Globus pallidus (tissue), 1 donor: ENCODE results near the gene CMTM5.

Source experiments
- DNase-seq: peaks from one replicate; pipeline ENCODE4 v3.0.0-alpha.2; 2015; ENCODE audit warnings: low spot score

Gene CMTM5

GRCh38 chr14:23358553-23359166 lies 18.2 kb upstream of the CMTM5 start:
- DNase-seq = no peak

DNA sequence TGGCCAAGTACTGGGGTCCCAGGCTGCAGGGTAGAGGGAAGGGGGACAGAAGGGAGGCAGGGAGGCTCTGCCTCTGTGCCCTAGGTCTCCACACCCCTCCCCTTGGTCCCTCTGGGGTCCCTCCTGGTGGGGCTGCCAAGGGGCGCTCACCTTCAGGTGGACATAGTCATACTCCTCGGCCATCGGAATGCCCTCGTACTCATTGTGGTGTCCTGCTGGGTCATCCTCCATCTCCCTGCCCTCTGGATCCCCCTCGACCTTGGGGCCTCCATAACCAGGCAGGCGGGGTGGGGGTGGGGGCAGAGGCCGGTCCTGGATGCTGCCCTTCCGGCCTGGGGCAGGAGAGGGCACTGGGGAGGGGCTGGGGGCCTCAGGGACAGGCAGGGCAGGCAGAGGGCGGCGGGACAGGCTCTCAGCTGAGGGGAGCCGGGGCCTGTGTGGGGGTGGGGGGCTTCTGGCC lies 17.6 kb upstream of the CMTM5 start:
- no peak for DNase-seq

- no peak for DNase-seq
Measured at GRCh38 chr14:23359722-23360447, 17.0 kb upstream of the CMTM5 start.

DNA sequence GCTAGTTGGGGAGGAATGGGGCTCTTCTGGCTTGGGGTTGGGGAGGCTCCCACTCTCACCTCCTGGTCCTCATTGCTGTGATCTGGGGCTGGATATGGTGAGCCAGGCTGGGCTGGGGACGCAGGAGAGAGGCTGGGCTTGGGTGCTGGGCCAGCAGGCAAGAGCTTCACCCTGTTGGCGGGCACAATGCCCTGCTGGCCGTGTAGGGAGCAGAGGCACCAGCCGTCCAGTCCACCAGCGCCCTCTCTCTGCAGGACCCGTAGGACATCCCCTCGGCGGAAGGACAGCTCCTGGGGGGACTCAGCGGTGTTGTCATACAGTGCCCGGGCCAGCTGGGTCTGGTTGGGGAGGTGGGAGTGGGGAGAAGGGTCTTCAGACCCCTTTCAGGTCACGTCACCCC lies 16.4 kb upstream of the CMTM5 start:
- DNase-seq = peak; percentile 89

DNA sequence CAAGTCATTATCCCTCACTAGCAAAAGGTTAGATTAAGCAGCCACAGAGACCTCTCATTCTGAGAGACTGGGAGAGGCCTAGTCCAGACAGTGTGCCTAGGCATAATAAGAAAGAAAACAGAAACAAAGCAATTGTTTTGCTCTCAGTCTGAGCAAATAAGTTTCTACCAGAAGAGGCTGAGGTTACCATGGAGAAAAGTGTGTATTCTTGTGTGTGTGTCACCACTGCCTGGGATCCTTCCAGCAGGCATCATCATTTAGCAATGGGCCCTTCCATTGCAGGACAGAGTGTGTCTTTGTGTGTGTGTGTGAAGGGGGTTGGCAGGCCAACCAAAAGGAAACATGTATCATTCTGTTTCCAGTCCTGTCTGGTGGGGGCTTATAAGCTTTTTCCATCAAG lies 15.5 kb upstream of the CMTM5 start:
- DNase-seq = peak; percentile 80

DNA sequence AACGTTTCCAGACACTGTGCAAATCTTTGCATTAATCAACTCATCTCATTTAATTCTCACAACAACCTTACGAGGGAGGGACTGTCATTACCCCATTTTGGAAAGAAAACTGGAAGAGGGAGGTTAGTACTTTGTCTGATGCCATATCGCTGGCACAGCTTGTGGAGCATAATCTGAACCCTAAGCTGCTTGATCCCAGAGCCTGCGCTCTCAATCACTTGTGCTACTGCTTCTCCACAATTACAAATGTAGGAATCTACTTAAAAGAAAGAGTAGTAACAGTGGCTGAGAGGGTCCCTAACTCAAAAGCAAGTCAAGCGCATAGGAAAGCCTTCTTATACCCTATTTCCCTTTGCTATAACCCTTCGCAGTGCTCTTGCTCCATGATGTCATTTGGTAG lies 15.1 kb upstream of the CMTM5 start:
- DNase-seq = peak; percentile 44

DNA sequence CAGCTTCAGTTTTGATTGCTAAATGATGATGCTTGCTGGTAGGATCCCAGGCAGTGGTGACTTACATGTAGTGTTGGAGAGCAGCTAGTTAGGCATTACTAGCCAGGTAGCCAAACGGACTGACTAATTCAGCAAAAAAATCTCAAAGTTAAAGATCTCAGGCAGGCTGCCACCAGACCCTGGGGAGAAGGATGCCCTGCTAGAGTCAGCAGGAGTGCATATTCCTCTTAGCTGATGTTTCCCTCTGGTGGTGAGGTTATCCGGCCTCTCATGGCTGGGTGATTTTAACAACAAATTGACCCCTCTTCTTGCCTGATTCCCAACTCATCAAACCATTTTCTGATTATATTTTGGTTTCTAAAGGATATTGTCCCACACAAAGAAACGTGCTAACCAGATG lies 14.6 kb upstream of the CMTM5 start:
- DNase-seq = peak; percentile 41

DNA sequence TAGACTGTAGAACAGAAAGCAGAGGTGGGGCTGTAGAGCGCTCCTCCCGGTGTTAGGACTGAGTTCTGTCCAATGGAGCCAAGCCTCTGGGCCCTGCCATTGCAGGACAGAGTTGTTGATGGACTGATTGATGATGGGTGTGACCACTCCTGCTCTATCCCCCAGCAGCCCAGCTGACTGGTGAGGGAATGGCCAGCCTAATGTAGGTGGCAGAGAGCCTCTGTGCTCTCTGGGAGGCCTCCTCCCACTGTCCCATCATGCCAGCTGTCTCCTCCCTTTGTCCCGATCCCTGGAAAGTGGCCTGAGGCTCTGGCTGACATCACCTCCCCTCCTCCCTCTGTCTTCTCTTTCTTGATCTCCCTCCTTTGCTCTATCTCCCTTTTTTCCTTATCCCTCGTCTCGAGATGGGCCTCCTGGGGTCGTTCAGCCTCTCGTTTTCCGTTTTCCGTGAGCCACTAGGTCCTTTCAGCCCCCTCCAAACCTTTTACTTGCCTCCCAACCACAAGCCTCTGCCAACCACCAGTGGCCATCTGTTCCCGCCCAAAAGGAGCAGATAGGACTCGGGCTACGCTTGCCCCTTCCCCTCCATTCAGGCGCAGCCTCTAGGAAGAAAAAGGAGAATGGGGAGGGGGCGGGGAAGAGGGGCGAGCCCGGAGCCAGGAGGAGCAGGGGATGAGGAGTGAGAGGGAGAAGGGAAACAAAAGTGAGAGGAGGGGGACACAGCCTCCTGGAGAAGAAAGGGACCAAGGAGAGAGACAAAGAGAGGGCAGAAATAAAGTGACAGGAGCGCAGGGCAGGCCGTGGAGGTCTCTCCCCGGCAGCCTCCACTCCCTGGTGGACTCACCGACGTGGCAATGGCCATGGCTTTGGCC lies 12.4 kb upstream of the CMTM5 start:
- peak; percentile 92 for DNase-seq

GRCh38 chr14:23365036-23365731 lies 11.7 kb upstream of the CMTM5 start, which contains the start of gene EFS:
Gene EFS (minus strand): TSS chr14:23365172. CDS start chr14:23365025, 147 bp downstream.
- DNase-seq = peak; percentile 67

GRCh38 chr14:23365732-23366425 lies 11.0 kb upstream of the CMTM5 start:
- peak; percentile 84 for DNase-seq

- DNase-seq = peak; percentile 84
Measured at GRCh38 chr14:23366426-23366921, 10.4 kb upstream of the CMTM5 start.

GRCh38 chr14:23370221-23370620 lies 6.6 kb upstream of the CMTM5 start:
- DNase-seq = no peak

GRCh38 chr14:23371865-23372264 lies 5.0 kb upstream of the CMTM5 start:
- no peak for DNase-seq

GRCh38 chr14:23372509-23372908 lies 4.3 kb upstream of the CMTM5 start, which contains the start of gene IL25:
Gene IL25 (plus strand): TSS chr14:23372809.
- no peak for DNase-seq

GRCh38 chr14:23373041-23373440 lies 3.8 kb upstream of the CMTM5 start:
- no peak for DNase-seq

DNA sequence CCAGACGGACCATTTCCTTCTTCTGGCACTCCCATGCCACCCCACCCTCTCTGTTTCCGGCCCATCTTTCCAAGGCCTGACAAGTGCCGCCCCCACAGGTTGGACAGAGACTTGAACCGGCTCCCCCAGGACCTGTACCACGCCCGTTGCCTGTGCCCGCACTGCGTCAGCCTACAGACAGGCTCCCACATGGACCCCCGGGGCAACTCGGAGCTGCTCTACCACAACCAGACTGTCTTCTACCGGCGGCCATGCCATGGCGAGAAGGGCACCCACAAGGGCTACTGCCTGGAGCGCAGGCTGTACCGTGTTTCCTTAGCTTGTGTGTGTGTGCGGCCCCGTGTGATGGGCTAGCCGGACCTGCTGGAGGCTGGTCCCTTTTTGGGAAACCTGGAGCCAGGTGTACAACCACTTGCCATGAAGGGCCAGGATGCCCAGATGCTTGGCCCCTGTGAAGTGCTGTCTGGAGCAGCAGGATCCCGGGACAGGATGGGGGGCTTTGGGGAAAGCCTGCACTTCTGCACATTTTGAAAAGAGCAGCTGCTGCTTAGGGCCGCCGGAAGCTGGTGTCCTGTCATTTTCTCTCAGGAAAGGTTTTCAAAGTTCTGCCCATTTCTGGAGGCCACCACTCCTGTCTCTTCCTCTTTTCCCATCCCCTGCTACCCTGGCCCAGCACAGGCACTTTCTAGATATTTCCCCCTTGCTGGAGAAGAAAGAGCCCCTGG lies 1.2 kb upstream of the CMTM5 start:
- no peak for DNase-seq

- DNase-seq = no peak
Measured at GRCh38 chr14:23377198-23377550, 328 bp downstream of the CMTM5 start.

GRCh38 chr14:23377573-23378563 lies 1.0 kb downstream of the CMTM5 start:
- DNase-seq = no peak

GRCh38 chr14:23378612-23379220 lies 1.9 kb downstream of the CMTM5 start:
- no peak for DNase-seq
